B cell (primary cell): Measurements from ENCODE around the gene ITGB3BP. TPM values are rescaled to one million over a fixed set of nuclear protein-coding genes. Genes with fewer than 3 reads are reported as not detected.

ENCODE experiments used
- ATAC-seq: fragments of 200-7000 bp; cut with Tn5 transposase; one replicate; pipeline ENCODE4 v1.10.0; 2021; ENCODE audit warnings: low read depth, mild to moderate bottlenecking, moderate number of reproducible peaks, moderate library complexity
- CTCF ChIA-PET: fragments of 350-600 bp; sonication (Branson Sonifier 250); formaldehyde crosslinking; loops from one replicate; lab custom pipeline; 2021; ENCODE audit warnings: antibody characterized with exemption, inconsistent platforms; lab: Charles Lee
- POLR2A ChIA-PET: fragments of 350-600 bp; sonication (Branson Sonifier 250); formaldehyde crosslinking; loops from one replicate; lab custom pipeline; 2021; ENCODE audit warnings: antibody characterized with exemption; lab: Charles Lee
- DNase-seq: peaks from one replicate; pipeline ENCODE4 v3.0.0; 2013
- H2AFZ ChIP-seq: 2 replicates; pipeline ENCODE4 v1.6.1; 2012; ENCODE audit warnings: mild to moderate bottlenecking, low read depth, low read length; ENCODE audit not compliant: insufficient read depth, poor library complexity, severe bottlenecking
- H3K27ac ChIP-seq, 2 donors: 1 replicate in 1 of 2; 2 replicates in 1 of 2; pipeline ENCODE4 v1.5.1; 2012 to 2013; ENCODE audit warnings: low read length in 2 of 2, mild to moderate bottlenecking in 2 of 2, moderate library complexity in 1 of 2
- H3K27me3 ChIP-seq, 4 experiments: fragments of 200-600 bp in 1 of 4; sonication (generic) in 1 of 4; replicated peaks in 1 of 4; 1 replicate in 2 of 4; 2 replicates in 2 of 4; pipeline versions ENCODE4 v1.6.1 to v1.7.0; 2013 to 2016; ENCODE audit warnings: low read length in 3 of 4, mild to moderate bottlenecking in 2 of 4, mixed read lengths in 1 of 4, moderate library complexity in 1 of 4; ENCODE audit not compliant: insufficient read depth in 4 of 4, control insufficient read depth in 3 of 4; ENCODE audit errors: control extremely low read depth in 1 of 4
- H3K36me3 ChIP-seq, 2 experiments: replicated peaks in 1 of 2; 1 replicate in 1 of 2; 2 replicates in 1 of 2; pipeline versions ENCODE4 v1.6.1 to v1.7.1; 2013; ENCODE audit warnings: low read length in 1 of 2; ENCODE audit not compliant: insufficient read depth in 2 of 2, control insufficient read depth in 1 of 2; ENCODE audit errors: control extremely low read depth in 1 of 2, extremely low read depth in 1 of 2
- H3K4me1 ChIP-seq, 2 donors: fragments of 200-600 bp in 1 of 2; sonication (generic) in 1 of 2; 1 replicate in 1 of 2; 2 replicates in 1 of 2; pipeline versions ENCODE4 v1.5.1 to v1.6.1; 2013 to 2017; ENCODE audit warnings: low read length in 2 of 2; ENCODE audit not compliant: control insufficient read depth in 2 of 2, insufficient read depth in 2 of 2
- H3K4me2 ChIP-seq: replicated peaks from 2 replicates; pipeline ENCODE3; 2012; ENCODE audit warnings: mild to moderate bottlenecking, low read depth, low read length; ENCODE audit not compliant: poor library complexity, severe bottlenecking
- H3K4me3 ChIP-seq, 5 experiments: fragments of 200-600 bp in 1 of 5; sonication (generic) in 1 of 5; 1 replicate in 3 of 5; 2 replicates in 2 of 5; pipeline versions ENCODE4 v1.5.1 to v1.7.0; 2011 to 2016; ENCODE audit warnings: low read length in 4 of 5, mild to moderate bottlenecking in 4 of 5, low read depth in 2 of 5, control low read depth in 1 of 5, moderate library complexity in 1 of 5; ENCODE audit not compliant: insufficient read depth in 1 of 5; ENCODE audit errors: control extremely low read depth in 1 of 5, extremely low read depth in 1 of 5
- H3K79me2 ChIP-seq: fragments of 200-600 bp; sonication (generic); one replicate; pipeline ENCODE4 v1.6.0; 2016; ENCODE audit warnings: low read length; ENCODE audit not compliant: control insufficient read depth, insufficient read depth
- H3K9ac ChIP-seq: fragments of 200-600 bp; sonication (generic); 2 replicates; pipeline ENCODE4 v1.6.1; 2017; ENCODE audit warnings: mild to moderate bottlenecking, low read length, moderate library complexity
- H3K9me3 ChIP-seq, 3 donors: one replicate each; pipeline versions ENCODE4 v1.6.1 to v1.7.1; 2013; ENCODE audit warnings: low read length in 2 of 3; ENCODE audit not compliant: control insufficient read depth in 2 of 3, insufficient read depth in 1 of 3; ENCODE audit errors: control extremely low read depth in 1 of 3
- H4K20me1 ChIP-seq: 2 replicates; pipeline ENCODE4 v1.6.0; 2012; ENCODE audit warnings: mild to moderate bottlenecking, low read length; ENCODE audit not compliant: insufficient read depth, control insufficient read depth, poor library complexity, severe bottlenecking
- H3K27ac Mint-ChIP-seq: one replicate; pipeline ENCODE4 v1.8.0; 2021; ENCODE audit warnings: mixed read lengths
- H3K27me3 Mint-ChIP-seq: one replicate; pipeline ENCODE4 v1.8.0; 2021; ENCODE audit warnings: mixed read lengths
- H3K4me1 Mint-ChIP-seq: one replicate; pipeline ENCODE4 v1.8.0; 2021; ENCODE audit warnings: mixed read lengths
- H3K4me3 Mint-ChIP-seq: one replicate; pipeline ENCODE4 v1.8.0; 2021; ENCODE audit warnings: mixed read lengths
- H3K9me3 Mint-ChIP-seq: one replicate; pipeline ENCODE4 v1.8.0; 2022; ENCODE audit warnings: mixed read lengths; ENCODE audit not compliant: insufficient read depth
- CTCF ChIP-seq: fragments of 200-600 bp; IDR thresholded peaks from one replicate; pipeline ENCODE4 v1.8.0; 2022; ENCODE audit warnings: antibody characterized with exemption, mild to moderate bottlenecking
- EZH2 ChIP-seq: IDR thresholded peaks from 2 replicates; pipeline ENCODE4 v1.6.1; 2012; ENCODE audit warnings: borderline replicate concordance, low read depth, mild to moderate bottlenecking, moderate library complexity, low read length; ENCODE audit not compliant: insufficient read depth, poor library complexity, severe bottlenecking
- WGBS: methylation state at CpG from one replicate; pipeline ENCODE4 v1.1.5; 2013; ENCODE audit warnings: missing lambda C conversion rate; ENCODE audit not compliant: insufficient coverage; 5-methylcytosine and 5-hydroxymethylcytosine counted together
- intact Hi-C: fragments of 100-400 bp; cut with micrococcal nuclease; formaldehyde crosslinking; loops from one replicate; pipeline ENCODE4 v1.10.0; 2022
- polyA plus RNA-seq: library from polyadenylated mRNA; depleted of rRNA; stranded (reverse); fragments of >200 nt; gene quantifications from 2 replicates; pipeline ENCODE4 v1.2.3, GENCODE V29; 2012
- total RNA-seq, 2 donors: library from RNA; stranded (reverse); fragments of 120-200 nt in 1 of 2; gene quantifications; 1 replicate in 1 of 2; 2 replicates in 1 of 2; pipeline versions ENCODE4 v1.2.3 to v1.2.4, GENCODE V29; 2013 to 2022

Gene ITGB3BP
- total and polyA plus RNA-seq, 2 donors (not counting 1 experiment from before 2014, with no cell fraction given), result 12.7 to 37.4 TPM

DNA sequence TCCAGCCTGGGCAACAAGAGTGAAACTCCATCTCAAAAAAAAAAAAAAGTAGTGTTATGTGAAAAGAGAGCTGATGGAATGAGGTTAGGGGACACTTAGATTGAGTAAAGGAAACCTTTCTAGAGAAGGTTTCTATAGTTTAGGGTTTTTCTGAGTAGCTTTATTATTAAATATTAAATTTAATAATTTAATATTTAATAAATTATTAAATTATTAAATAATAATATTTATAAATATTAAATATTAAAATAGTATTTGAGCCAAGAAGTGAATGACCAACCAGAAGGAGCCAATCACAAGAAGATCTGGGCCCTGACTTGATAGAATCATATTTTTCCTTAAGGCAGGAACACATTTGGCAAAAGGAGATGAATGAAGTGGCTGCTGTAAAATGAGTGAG is 104.9 kb downstream of the ITGB3BP start:
- intact Hi-C loops, result no loop called here
- no peaks in the 10 kb centered on the region for H3K27me3 Mint-ChIP-seq
- ChIA-PET CTCF (no interaction called here), POLR2A (no interaction called here)
- H3K4me2 ChIP-seq, result no peak overlapping the region
- H3K4me3 ChIP-seq, result no peak overlapping the region
- H3K9me3 ChIP-seq, result no peaks in the 10 kb centered on the region
- H3K27me3 ChIP-seq, result no peaks in the 10 kb centered on the region
- H3K79me2 ChIP-seq, result no peaks in the 10 kb centered on the region
- H3K27ac Mint-ChIP-seq, result no peak overlapping the region
- DNase-seq (no peak), ATAC-seq (no peak)
- TF ChIP-seq CTCF (no peak), EZH2 (no peak)
- no peaks in the 10 kb centered on the region for H3K9me3 Mint-ChIP-seq
- no peak overlapping the region for H3K9ac ChIP-seq
- H2AFZ ChIP-seq, result no peak overlapping the region
- peaks cover 3 to 12% of the 10 kb centered on the region in 2 experiments for H3K36me3 ChIP-seq
- H4K20me1 ChIP-seq, result no peaks in the 10 kb centered on the region
- H3K27ac ChIP-seq, result no peak overlapping the region
- no peaks in the 10 kb centered on the region for H3K4me1 Mint-ChIP-seq
- no peaks in the 10 kb centered on the region for H3K4me1 ChIP-seq
- no peak overlapping the region for H3K4me3 Mint-ChIP-seq

DNA sequence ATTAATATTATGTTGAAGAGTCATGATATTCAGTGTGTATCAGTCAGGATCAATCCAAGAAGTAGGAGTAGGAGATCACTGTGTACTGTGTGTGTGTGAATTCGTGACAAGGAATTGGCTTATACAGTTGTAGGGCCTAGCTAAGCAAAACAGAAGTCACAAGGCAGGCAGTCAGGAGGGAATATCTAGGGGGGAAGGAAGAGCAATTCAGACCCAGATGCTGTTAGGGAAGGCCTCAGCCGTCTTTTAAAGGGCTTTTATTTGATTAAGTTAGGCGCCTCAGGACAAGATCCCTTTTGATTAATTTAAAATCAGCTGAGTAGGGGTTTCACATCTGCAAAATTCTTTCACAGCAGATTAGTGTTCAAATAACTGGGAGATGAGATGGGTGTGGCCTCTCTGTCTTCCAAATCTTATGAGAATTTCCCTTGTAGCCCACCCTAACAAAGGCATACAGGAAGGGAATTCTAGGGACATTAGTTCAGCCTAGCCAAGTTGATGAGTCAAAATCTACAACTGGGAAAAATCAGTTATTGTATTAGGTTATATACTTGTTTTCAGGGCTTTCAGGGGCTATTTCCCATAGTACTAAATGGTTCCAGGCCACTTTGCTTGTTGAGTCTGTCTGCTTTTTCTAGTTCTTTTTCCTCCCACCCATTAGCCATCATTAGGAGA is 108.2 kb downstream of the ITGB3BP start:
- no peaks in the 10 kb centered on the region for H3K9me3 ChIP-seq
- ChIA-PET CTCF (no interaction called here), POLR2A (no interaction called here)
- Mint-ChIP-seq H3K9me3 (no peaks in the 10 kb centered on the region), H3K27ac (no peak overlapping the region), H3K4me1 (no peaks in the 10 kb centered on the region), H3K4me3 (no peak overlapping the region), H3K27me3 (no peaks in the 10 kb centered on the region)
- no peak overlapping the region for H3K4me2 ChIP-seq
- 100% methylated on average over 3 of the region's 3 CpGs for WGBS
- H3K27me3 ChIP-seq, result no peaks in the 10 kb centered on the region
- H2AFZ ChIP-seq, result no peak overlapping the region
- intact Hi-C loops, result no loop called here
- H3K4me3 ChIP-seq, result no peak overlapping the region
- DNase-seq, result no peak
- no peak overlapping the region for H3K27ac ChIP-seq
- TF ChIP-seq EZH2, result no peak
- TF ChIP-seq CTCF, result no peak
- no peaks in the 10 kb centered on the region for H3K4me1 ChIP-seq
- no peaks in the 10 kb centered on the region for H3K79me2 ChIP-seq
- no peak overlapping the region for H3K9ac ChIP-seq
- no peak for ATAC-seq
- H3K36me3 ChIP-seq, result peaks cover 5 to 9% of the 10 kb centered on the region in 2 experiments
- no peaks in the 10 kb centered on the region for H4K20me1 ChIP-seq
